Left colon (tissue), 2 donors: ENCODE measurements around the gene VAC14. TPM values are rescaled to one million over a fixed set of nuclear protein-coding genes. Genes with fewer than 3 reads are reported as not detected.
"Not testable (repeated sequence)": the region's sequence is repeated elsewhere in the genome, so short reads cannot be mapped to it uniquely, and the experiment has no call there.

Experiments used
- ATAC-seq: fragments of 200-7000 bp; cut with Tn5 transposase; one replicate; pipeline ENCODE4 v1.9.1; 2020; ENCODE audit warnings: mild to moderate bottlenecking, moderate library complexity
- DNase-seq, 2 donors: peaks; one replicate each; pipeline ENCODE4 v3.0.0-alpha.2; 2020
- intact Hi-C, 2 donors: fragments of 100-400 bp; cut with DNase I in 1 of 2; cut with micrococcal nuclease in 1 of 2; formaldehyde crosslinking; loops; one replicate each; pipeline versions ENCODE4 v1.11.2 to v1.14.0; 2022; cut with DNase I, micrococcal nuclease
- total RNA-seq, 2 donors: library from RNA; stranded (reverse); fragmentation: NEBNext Ultra II Directional; extraction: Animal tissue kit (Norgen Biotek cat#: 25700); gene quantifications; one replicate each; pipeline ENCODE4 v1.2.1, GENCODE V29; 2021
- donor health status: DM: no; HTN: no; CAD: no.
- donor health status: DM: yes; HTN: yes; CAD: no.

The VAC14 gene
- total RNA-seq, 2 donors from 2014 or later: 26.9 to 32.1 TPM

- DNase-seq (no peak), ATAC-seq (no peak)
- intact Hi-C loops: no loop called here
Measured at GRCh38 chr16:70649300-70649699, 151.7 kb downstream of the VAC14 start.

- intact Hi-C loops: no loop called here
- ATAC-seq (no peak), DNase-seq (no peak)
Measured at GRCh38 chr16:70648606-70649005, 152.4 kb downstream of the VAC14 start.

GRCh38 chr16:70647441-70648359, 153.3 kb downstream of the VAC14 start:
- intact Hi-C loops: no loop called here
- no peak for ATAC-seq
- DNase-seq: no peak

GRCh38 chr16:70646260-70647241, 154.4 kb downstream of the VAC14 start, which contains the start of gene IL34:
TSS of gene IL34 (plus strand) at chr16:70646559. CDS start at chr16:70646948, 389 bp downstream.
- ATAC-seq (no peak), DNase-seq (no peak)
- intact Hi-C loops: no loop called here

DNA sequence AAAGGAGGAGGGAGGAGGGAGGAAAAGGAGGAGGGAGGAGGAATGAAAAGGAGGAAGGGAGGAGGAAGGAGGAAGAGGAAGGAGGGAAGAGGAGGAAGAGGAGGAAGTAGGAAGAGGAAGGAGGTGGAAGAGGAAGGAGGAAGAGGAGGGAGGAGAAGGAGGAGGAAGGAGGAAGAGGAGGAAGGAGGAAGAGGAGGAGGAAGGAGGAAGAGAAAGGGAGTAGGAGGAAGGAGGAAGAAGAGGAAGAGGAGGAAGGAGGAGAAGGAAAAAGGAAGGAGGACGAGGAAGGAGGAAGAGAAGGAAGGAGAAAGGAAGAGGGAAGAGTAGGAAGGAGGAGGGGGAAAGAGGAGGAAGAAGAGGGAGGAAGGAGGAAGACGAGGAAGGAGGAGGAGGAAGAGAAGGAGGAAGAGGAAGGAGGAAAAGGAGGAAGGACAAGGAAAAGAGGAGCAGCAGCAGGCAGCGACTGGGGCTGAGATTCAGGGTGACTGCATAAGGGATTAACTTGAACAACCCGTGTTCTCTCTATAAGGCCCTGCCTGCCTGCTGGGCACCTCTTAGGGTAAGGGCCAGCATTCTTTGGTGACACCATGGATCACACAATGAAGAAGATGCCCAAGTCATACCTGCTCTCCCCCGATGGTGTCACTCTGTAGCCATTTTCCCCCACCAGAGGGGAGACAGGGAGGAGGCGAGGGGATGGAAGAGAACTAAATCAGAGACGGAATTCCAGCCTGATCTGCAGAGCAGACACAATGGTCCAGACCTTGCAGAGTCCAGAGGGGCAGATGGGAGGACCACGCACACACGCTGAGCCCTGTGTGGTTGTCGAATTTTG, 156.0 kb downstream of the VAC14 start:
- DNase-seq: no peak
- intact Hi-C loops: no loop called here
- no peak for ATAC-seq

DNA sequence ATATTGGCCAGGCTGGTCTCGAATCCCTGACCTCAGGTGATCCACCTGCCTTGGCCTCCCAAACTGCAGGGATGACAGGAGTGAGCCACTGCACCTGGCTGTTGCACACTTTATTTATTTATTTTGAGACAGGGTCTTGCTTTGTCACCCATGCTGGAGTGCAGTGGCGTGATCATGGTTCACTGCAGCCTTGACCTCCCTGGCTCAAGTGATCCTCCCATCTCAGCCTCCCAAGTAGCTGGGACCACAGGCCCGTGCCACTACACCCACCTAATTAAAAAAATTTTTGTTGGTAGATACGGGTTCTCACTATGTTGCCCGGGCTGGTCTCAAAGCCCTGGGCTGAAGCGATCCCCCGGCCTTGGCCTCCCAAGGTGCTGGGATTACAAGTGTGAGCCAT, 157.7 kb downstream of the VAC14 start:
- intact Hi-C loops, DNase-seq, ATAC-seq: not testable (repeated sequence)

- intact Hi-C loops: no loop called here
- no peak for ATAC-seq
- DNase-seq: no peak
Measured at GRCh38 chr16:70642633-70643032, 158.3 kb downstream of the VAC14 start.

DNA sequence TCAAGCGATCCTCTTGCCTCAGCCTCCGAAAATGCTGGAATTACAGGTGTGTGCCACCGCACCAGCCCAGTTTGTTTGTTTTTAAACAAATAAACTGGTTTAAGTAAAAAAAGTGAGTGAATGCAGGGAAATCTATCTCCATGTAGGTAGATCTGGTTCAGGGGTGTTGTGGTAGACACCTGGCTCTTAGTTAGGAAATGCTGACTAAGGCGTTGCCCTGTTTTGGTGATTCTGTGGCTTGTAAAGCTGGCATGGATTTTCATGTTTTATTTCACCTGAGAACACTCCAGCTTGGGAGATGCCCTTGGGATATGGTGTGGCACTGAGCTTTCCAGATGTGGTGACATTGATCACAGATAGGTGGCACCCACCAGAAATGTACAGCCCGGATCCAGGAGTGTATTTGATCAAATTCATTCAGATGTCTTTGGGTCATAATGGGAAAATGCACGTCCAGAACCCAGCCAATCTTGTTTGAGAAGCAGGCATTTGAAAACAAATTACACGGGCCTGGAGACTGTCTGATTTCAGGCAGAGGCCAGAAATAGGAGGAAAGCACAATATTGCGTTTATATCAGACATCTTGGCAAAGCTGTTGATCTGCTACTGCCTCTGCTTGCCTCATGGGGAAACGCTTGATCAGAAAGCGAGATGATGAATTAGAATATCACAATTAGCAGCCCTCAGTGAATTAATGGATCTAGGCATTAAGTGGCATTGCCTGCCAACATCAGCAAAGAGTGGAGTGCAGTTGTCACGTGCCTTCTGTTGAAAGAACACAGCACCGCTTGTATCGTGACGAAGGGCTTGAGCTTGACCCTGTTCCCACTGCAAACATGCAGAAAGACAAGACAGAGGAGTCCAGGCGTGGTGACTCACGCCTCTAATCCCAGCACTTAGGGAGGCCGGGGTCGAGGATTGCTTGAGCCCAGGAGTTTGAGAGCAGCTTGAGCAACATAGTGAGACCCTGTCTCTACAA, 161.9 kb downstream of the VAC14 start:
- no peak for ATAC-seq
- intact Hi-C loops: no loop called here

More for the DNA sequence above, 161.9 kb downstream of the VAC14 start:
- DNase-seq: no peak

Other genes starting within 250 kb of the VAC14 start
- gene IL34, start 154.6 kb downstream of the VAC14 start, total RNA-seq: 1 to 10 TPM in 1 of 2 donors, under 1 TPM in 1; 0.89 to 1.5 TPM
- gene MTSS2, start 115.1 kb downstream of the VAC14 start, total RNA-seq: 10 to 100 TPM; 21.5 to 28.3 TPM